Upper lobe of left lung (tissue), 4 donors: ENCODE results near the gene COX19.

Experiments
- CTCF ChIP-seq, 6 experiments: fragments of 450-650 bp in 4 of 6; fragments of 200-600 bp in 2 of 6; sonication (generic) in 2 of 6; IDR thresholded peaks; one replicate each; pipeline ENCODE4 v1.5.1; 2016 to 2019; ENCODE audit warnings: antibody characterized with exemption in 6 of 6
- EP300 ChIP-seq, 4 donors: sonication (generic); formaldehyde crosslinking; IDR thresholded peaks; one replicate each; pipeline ENCODE4 v1.5.1; 2017; ENCODE audit warnings: antibody characterized with exemption in 4 of 4, control low read depth in 2 of 4
- POLR2A ChIP-seq, 4 donors: fragments of 450-650 bp; IDR thresholded peaks; one replicate each; pipeline ENCODE4 v1.5.1; 2016 to 2017; ENCODE audit warnings: antibody characterized with exemption in 4 of 4, mild to moderate bottlenecking in 2 of 4
- POLR2AphosphoS5 ChIP-seq, 2 donors: sonication (generic); formaldehyde crosslinking; IDR thresholded peaks; one replicate each; pipeline ENCODE4 v1.5.1; 2017; ENCODE audit warnings: antibody characterized with exemption in 2 of 2

GRCh38 chr7:930975-931758, 44.2 kb downstream of the COX19 start:
- TF ChIP-seq CTCF (IDR thresholded peaks at IDR 0.05) (no peak), POLR2A (IDR thresholded peaks at IDR 0.05) (no peak), POLR2AphosphoS5 (IDR thresholded peaks at IDR 0.05) (no peak), EP300 (IDR thresholded peaks at IDR 0.05) (no peak)
